RPMI8226 (cell line): ENCODE measurements around the gene SPTBN1.
A peak's percentile ranks its signal among the peaks of the same experiment; 100 is the strongest.

Experiments used
- DNase-seq: peaks from one replicate; pipeline ENCODE4 v3.0.0-alpha.2; 2015

SPTBN1 gene

DNA sequence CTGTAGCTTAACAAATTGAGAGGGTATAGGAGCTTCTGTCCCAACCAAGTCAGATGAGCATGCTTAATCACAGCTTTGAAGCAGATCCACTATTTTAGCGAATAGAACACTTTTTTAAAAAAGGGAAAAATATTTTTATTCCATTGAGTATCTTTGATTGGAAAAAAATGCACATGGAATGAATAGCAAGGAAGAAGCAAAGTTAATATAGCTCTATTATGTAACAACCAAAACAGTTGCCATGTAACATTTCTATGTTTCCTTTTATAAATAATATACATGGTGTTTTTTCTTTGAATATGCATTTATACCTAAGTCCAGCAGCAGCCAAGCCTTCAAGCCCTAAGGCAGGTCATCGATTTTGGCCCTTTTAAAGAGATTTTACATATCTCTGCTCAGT is 21.4 kb upstream of the SPTBN1 start:
- no peak for DNase-seq

- DNase-seq, result no peak
Observed at GRCh38 chr2:54435325-54436226, 20.6 kb upstream of the SPTBN1 start.

DNA sequence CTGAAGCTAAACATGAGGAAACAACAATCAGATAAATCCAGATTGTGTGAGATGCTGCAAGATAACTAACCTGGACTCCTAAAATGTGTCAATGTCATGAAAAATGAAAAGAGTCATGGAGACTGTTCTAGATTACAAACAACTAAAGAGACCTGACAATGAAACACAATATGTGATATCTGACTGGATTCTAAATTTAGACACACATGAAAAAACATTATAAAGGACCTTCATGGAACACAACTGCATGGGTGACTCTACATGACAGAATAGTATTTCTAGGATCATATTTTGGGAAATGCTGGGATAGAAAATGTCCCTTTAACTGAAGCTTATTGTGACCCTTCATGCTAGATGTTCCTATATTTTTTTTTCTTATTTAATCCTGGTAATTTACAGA is 18.5 kb upstream of the SPTBN1 start:
- DNase-seq, result no peak

GRCh38 chr2:54438271-54438670 is 17.9 kb upstream of the SPTBN1 start:
- DNase-seq, result no peak

- no peak for DNase-seq
Observed at GRCh38 chr2:54439582-54439981, 16.5 kb upstream of the SPTBN1 start.

DNA sequence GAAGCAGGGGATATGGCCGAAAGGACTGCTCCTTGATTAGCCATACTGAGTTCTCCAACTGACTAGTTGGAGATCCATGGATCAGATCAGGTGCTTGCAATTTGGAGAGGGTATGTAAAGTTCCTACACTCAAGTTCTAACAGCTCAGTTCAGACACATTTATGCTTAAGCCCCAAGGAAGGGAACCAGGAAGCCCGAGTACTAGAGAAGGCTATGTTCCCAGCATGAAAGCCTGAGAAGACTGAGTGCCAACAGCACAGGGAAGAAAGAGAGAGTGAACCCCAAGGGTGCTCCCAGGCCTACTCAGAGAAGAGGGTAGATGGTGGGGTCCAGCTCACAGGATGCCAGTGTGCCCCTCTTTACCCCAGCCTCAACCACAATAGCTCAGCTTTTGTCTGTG is 16.1 kb upstream of the SPTBN1 start:
- DNase-seq, result no peak

GRCh38 chr2:54444503-54444902 is 11.6 kb upstream of the SPTBN1 start:
- no peak for DNase-seq

GRCh38 chr2:54446122-54446521 is 10.0 kb upstream of the SPTBN1 start:
- DNase-seq, result no peak

GRCh38 chr2:54446625-54447024 is 9.5 kb upstream of the SPTBN1 start:
- no peak for DNase-seq

DNA sequence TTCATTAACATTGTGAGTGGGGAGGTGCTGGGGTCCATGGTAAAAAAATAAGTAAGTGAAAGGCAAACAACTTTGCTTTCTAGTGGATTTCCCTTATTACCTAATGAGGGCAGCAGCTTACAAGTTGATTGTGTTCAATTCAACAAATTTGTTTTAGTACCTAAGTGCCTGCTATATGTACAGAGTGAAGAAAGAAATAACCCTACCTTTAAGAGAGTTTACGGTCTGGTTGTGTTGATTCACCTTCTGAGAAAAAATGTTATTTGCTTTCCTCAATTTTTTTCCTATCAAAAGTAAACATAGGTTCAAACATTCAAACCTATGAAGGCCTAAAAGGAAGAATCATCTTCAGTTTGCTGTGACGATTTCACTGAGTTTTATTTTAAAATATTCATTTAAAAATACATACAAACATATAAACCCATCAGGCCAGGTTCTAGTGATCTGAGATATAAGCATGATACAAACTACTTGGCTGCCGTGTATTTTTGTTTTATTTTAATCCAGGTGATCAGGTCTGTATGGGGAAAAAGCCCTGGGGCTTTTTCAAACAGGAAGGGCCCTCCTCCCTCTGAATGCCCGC is 1.5 kb upstream of the SPTBN1 start:
- DNase-seq, result peak; percentile 34

DNA sequence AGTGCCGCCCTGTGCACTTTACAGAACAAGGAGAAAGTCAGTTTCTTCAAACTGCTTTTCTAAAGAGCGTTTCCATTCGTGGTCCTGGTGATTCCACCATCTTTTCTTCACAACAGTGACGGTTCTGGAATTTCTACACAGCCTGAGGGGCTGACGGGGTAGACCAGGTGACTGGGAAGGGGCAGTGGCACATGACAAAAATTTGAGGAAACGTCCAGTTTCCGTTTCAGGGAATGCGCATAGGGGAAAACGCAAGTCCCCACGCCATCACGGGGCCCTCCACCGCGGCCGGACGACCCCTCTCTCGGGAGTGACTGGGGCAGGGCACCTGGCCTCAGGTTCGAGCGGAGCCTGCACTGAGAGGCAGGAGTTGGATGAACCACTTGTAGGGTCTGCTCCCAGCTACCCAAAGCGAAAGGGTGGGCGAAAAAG is 980 bp upstream of the SPTBN1 start:
- no peak for DNase-seq

DNA sequence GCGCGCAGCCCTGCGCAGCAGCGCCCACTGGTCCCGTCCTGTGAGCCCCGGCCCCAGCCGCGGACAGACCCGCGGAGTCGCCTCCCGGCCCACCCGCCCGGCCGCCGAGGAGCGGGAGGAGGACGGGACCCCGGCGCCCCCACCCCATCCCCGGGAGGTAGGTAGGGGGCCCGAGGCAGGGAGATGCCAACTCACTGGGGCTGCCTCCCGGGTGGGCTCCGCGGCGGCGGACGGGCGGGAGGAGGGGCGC is 160 bp downstream of the SPTBN1 start:
- no peak for DNase-seq

DNA sequence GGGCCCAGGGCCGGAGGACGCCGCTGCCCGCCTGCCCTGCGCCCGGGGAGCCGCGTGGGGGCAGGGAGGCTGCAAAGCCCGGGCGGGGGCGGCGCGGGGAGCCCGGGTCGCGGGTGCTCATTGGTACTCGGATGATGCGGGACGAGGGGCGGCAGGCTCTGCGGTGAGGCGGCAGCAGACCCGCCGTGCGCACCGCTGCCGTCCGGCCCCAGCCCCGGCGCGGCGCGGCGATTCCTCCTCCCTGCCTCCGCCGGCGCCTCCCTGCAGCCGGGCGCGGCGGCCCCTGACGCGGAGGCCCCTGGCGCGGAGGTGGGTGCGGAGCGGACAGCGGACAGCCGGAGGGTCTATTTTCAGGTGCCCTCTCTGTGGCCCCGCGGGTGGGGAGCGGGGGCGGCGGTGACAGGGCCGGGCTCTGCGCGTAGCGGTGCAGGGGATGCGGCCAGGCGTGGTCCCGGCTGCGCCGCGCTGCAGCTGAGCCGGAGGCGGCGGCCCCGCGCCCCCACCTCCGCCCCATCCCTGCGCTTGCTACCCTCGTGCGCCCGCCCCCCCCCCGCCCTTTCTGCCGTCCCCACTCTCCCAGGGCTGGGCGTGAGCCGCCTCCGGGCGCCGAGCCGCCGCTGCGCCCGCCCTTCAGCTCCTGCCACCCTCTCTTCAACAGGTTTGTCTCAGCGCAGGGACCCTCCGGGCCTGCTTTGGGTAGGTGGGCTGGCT is 640 bp downstream of the SPTBN1 start:
- DNase-seq, result no peak

DNA sequence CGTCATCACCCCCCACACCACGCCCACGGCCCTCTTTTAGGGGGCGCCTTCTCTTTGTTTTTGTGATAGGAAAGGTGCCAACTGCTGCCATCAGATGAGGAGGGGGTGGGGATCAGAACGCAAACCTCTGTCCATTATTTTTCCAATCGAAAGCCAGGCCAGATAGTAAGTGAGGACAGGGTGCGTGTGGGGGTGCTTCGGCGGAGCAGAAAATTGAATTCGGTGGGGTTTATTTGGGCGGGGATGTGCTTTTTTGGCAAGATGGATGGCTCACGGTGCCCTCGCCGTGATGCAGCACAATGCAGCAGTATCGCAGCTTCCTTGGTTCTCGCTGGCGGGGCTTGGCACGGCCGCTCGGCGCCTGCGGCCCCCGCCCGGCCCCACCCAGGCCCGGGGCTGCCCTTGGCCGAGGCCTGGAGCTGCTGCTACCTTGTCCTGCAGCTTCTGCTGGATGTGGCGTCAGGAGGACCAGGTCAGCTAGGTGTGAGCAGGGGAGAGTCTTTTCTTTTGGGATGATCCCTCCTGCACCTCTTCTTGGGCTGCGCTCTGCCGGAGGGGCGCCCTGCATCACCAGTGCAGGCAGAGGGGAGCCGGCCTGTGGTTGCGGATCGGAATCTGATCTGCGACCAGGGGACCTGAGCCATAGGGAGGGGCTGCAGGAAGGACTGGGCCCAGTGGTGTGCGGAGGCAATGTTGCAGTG is 1.3 kb downstream of the SPTBN1 start:
- DNase-seq, result no peak

DNA sequence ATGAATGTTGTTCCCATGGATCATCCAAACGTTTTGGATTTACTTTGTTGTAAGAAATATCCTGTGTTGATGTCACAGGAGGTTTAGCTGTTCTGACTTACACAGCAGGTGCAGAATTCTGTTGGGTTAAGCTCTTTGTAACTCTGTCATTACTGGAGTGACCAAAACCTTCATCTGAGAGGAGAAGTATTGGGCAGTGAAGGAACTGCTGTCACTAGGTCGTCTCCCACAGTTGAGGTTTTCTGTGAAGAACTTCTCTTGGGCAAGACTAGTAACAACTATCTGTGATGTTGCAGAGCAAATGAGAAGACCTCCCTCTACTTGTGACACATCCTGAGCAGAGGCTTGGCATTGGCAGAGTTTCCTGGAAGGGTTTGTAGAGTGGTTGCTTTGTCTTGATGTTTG is 2.9 kb downstream of the SPTBN1 start:
- no peak for DNase-seq

DNA sequence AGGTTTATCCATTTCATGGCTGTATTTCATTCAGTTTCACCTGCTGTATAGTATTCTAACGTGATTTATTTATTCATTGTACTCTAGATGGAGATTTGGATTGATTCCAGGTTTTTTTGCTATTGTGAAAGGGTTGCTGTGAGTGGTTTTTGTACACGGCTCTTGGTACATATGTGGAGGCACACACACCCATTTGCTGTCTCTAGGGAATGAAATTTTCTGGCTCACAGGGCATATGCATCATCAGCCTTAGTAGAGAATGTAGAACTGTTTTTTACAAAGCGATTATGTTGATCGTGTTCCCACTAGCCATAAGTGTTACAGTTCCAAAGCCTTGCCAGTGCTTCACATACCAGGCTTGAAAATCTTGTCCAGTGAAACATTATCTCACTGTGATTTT is 5.1 kb downstream of the SPTBN1 start:
- DNase-seq, result no peak

DNA sequence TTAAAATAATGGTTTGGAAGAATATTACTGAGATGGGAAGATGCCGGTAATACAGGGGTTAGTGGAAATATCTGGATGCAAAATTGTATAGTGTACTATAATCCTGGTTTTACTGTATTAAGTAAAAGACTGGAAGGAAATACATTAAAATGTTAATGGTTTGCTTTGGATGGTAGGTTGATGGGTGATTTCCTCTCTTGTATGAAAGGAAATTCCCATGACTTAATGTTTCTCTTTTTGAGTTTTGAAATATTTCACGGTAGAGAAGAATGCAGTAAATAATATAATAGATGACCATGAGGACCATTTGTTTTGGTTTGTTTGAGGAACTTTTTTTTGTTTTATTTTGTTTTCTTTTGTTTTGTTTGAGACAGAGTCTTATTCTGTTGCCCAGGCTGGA is 8.2 kb downstream of the SPTBN1 start:
- no peak for DNase-seq

- DNase-seq, result no peak
Observed at GRCh38 chr2:54465143-54465542, 9.0 kb downstream of the SPTBN1 start.

DNA sequence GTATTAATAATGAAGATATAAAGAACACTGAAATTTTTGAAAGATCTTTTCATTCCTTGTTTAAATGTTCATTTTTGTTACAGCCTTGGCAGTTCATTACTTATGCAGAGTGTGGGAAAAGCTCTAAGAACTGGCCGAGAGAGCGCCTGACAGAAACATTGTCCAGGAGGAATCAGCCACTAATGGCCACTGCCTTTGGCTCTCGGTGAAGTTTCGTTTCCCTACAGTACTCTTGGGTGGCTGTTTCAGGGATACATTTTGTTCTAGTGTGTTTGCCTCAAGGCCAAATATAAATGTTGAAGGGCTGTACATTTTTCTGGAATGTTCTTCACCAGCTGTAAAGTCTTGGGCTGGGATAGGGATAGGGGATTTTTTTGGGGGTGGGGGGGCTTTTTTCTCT is 10.7 kb downstream of the SPTBN1 start:
- DNase-seq, result no peak

- DNase-seq, result no peak
Observed at GRCh38 chr2:54468673-54469072, 12.5 kb downstream of the SPTBN1 start.

- DNase-seq, result no peak
Observed at GRCh38 chr2:54469484-54470053, 13.4 kb downstream of the SPTBN1 start.

DNA sequence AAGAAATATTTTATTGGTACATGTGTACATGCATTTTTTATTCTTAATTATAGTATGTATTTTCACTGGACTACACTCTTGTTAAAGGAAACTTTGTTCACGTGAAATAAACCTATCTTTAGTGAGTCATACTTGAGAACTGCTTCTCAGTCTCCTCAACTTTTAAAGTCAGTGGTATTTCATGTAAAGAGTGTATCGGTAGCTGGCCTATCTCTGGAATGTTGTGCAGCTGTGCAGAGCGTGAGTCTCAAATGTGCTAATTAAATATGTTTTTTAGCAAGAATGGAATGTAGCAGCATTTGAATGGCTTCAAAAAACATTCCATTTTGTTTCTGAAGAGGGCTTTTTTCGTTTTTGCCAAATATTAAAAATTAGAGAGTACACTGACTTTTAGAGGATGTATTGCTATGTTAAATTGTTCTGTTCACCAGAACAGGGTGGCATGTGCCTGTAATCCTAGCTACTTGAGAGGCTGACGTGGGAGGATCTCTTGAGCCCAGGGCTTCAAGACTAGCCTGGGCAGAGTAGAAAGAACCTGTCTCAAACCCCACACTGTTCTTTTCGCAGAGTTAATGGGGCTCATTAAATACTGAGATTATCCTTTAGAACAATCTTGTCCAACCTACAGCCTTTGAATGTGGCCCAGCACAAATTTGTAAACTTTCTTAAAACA is 14.3 kb downstream of the SPTBN1 start:
- no peak for DNase-seq

DNA sequence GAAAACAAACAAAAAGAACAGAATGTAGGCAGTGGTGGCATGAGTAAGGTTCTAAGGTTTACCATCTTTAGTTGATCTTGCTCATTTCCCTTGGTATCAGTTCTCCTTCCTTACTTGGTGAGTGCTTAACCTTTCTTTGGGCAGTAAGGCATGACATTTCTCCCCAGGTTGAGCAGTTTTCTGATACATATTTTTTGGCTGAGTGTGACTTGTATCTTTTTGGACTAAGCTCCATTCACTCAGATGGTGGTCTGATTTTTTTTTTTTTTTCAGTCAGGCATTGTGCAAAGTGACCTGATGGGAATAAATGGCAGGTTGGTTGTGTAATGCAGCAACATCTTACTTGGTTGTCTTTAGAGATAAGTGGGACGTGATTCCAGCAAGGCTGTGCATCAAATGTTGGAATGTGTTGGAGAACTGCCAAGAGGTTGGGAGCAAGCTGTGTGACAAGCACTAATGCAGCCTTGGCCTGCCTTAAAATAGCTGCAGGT is 15.1 kb downstream of the SPTBN1 start:
- DNase-seq, result no peak
